ENCODE results near the gene GPATCH2L. TPM values are rescaled to one million over a fixed set of nuclear protein-coding genes. Genes with fewer than 3 reads are reported as not detected.

GPATCH2L gene
- total RNA-seq, 1 donor, result 43.8 TPM

- Histone ChIP-seq H3K4me2 (ENCODE audit: insufficient read depth, low read length) (no peak overlapping the region), H3K27me3 (ENCODE audit: insufficient read depth, low read length) (peaks cover 13% of the 10 kb centered on the region), H2AFZ (ENCODE audit: low read length) (no peak overlapping the region), H3K79me2 (ENCODE audit: insufficient read depth, low read length) (no peaks in the 10 kb centered on the region), H3K4me3 (ENCODE audit: insufficient read depth, low read length) (no peak overlapping the region), H3K27ac (ENCODE audit: low read depth, low read length) (no peak overlapping the region), H3K36me3 (ENCODE audit: insufficient read depth, low read length) (no peaks in the 10 kb centered on the region), H3K4me1 (ENCODE audit: insufficient read depth, low read length) (peaks cover 14% of the 10 kb centered on the region), H3K9me3 (ENCODE audit: low read depth, low read length) (no peaks in the 10 kb centered on the region), H4K20me1 (ENCODE audit: insufficient read depth, low read length) (no peaks in the 10 kb centered on the region)
- no peak for TF ChIP-seq CTCF (IDR thresholded peaks at IDR 0.05; ENCODE audit: extremely low read depth, low read depth, low read length)
- no peak for DNase-seq (ENCODE audit: insufficient read length, low spot score, missing footprints)
Observed at GRCh38 chr14:76253111-76253510, 101.4 kb downstream of the GPATCH2L start.

- H3K27me3 ChIP-seq (ENCODE audit: insufficient read depth, low read length), result no peaks in the 10 kb centered on the region
- no peak overlapping the region for H3K4me3 ChIP-seq (ENCODE audit: insufficient read depth, low read length)
- no peaks in the 10 kb centered on the region for H4K20me1 ChIP-seq (ENCODE audit: insufficient read depth, low read length)
- H3K36me3 ChIP-seq (ENCODE audit: insufficient read depth, low read length), result no peaks in the 10 kb centered on the region
- H3K27ac ChIP-seq (ENCODE audit: low read depth, low read length), result no peak overlapping the region
- no peaks in the 10 kb centered on the region for H3K79me2 ChIP-seq (ENCODE audit: insufficient read depth, low read length)
- no peaks in the 10 kb centered on the region for H3K9me3 ChIP-seq (ENCODE audit: low read depth, low read length)
- H3K4me1 ChIP-seq (ENCODE audit: insufficient read depth, low read length), result peaks cover 16% of the 10 kb centered on the region
- no peak overlapping the region for H2AFZ ChIP-seq (ENCODE audit: low read length)
- TF ChIP-seq CTCF (IDR thresholded peaks at IDR 0.05; ENCODE audit: extremely low read depth, low read depth, low read length), result no peak
- peak overlapping the region; percentile 58 for H3K4me2 ChIP-seq (ENCODE audit: insufficient read depth, low read length)
- DNase-seq (ENCODE audit: insufficient read length, low spot score, missing footprints), result no peak
Observed at GRCh38 chr14:76256545-76256944, 104.8 kb downstream of the GPATCH2L start.

- H3K4me3 ChIP-seq (ENCODE audit: insufficient read depth, low read length), result no peak overlapping the region
- no peaks in the 10 kb centered on the region for H4K20me1 ChIP-seq (ENCODE audit: insufficient read depth, low read length)
- peak overlapping the region; percentile 41 for H3K27ac ChIP-seq (ENCODE audit: low read depth, low read length)
- H2AFZ ChIP-seq (ENCODE audit: low read length), result peak overlapping the region; percentile 41
- DNase-seq (ENCODE audit: insufficient read length, low spot score, missing footprints), result peak; percentile 83
- H3K9me3 ChIP-seq (ENCODE audit: low read depth, low read length), result no peaks in the 10 kb centered on the region
- no peak for TF ChIP-seq CTCF (IDR thresholded peaks at IDR 0.05; ENCODE audit: extremely low read depth, low read depth, low read length)
- H3K4me1 ChIP-seq (ENCODE audit: insufficient read depth, low read length), result peaks cover 19% of the 10 kb centered on the region
- peak overlapping the region; percentile 58 for H3K4me2 ChIP-seq (ENCODE audit: insufficient read depth, low read length)
- H3K79me2 ChIP-seq (ENCODE audit: insufficient read depth, low read length), result no peaks in the 10 kb centered on the region
- no peaks in the 10 kb centered on the region for H3K36me3 ChIP-seq (ENCODE audit: insufficient read depth, low read length)
- H3K27me3 ChIP-seq (ENCODE audit: insufficient read depth, low read length), result no peaks in the 10 kb centered on the region
Observed at GRCh38 chr14:76257111-76257803, 105.5 kb downstream of the GPATCH2L start.

- H3K36me3 ChIP-seq (ENCODE audit: insufficient read depth, low read length), result no peaks in the 10 kb centered on the region
- no peak overlapping the region for H2AFZ ChIP-seq (ENCODE audit: low read length)
Observed at GRCh38 chr14:76257842-76258397, 106.2 kb downstream of the GPATCH2L start.

More at GRCh38 chr14:76257842-76258397, 106.2 kb downstream of the GPATCH2L start:
- H3K4me3 ChIP-seq (ENCODE audit: insufficient read depth, low read length), result no peak overlapping the region
- no peaks in the 10 kb centered on the region for H4K20me1 ChIP-seq (ENCODE audit: insufficient read depth, low read length)
- no peaks in the 10 kb centered on the region for H3K27me3 ChIP-seq (ENCODE audit: insufficient read depth, low read length)
- no peak for TF ChIP-seq CTCF (IDR thresholded peaks at IDR 0.05; ENCODE audit: extremely low read depth, low read depth, low read length)
- H3K79me2 ChIP-seq (ENCODE audit: insufficient read depth, low read length), result no peaks in the 10 kb centered on the region
- no peaks in the 10 kb centered on the region for H3K9me3 ChIP-seq (ENCODE audit: low read depth, low read length)
- H3K4me2 ChIP-seq (ENCODE audit: insufficient read depth, low read length), result no peak overlapping the region
- peak overlapping the region; percentile 39 for H3K27ac ChIP-seq (ENCODE audit: low read depth, low read length)
- DNase-seq (ENCODE audit: insufficient read length, low spot score, missing footprints), result no peak
- peaks cover 19% of the 10 kb centered on the region for H3K4me1 ChIP-seq (ENCODE audit: insufficient read depth, low read length)
